HG03565 (cell line): Measurements from ENCODE around the gene OTOP2.

ENCODE experiments used
- ATAC-seq: cut with Tn5 transposase; IDR thresholded peaks from one replicate; pipeline ENCODE4 v1.9.1; 2021; ENCODE audit warnings: mild to moderate bottlenecking, moderate library complexity; ENCODE audit not compliant: unreplicated experiment

Gene OTOP2

GRCh38 chr17:74924250-74924948, at the start of gene OTOP2:
Gene OTOP2, plus strand, starts transcription at chr17:74924273. Its CDS starts 360 bp downstream, at chr17:74924633.
- ATAC-seq: no peak

DNA sequence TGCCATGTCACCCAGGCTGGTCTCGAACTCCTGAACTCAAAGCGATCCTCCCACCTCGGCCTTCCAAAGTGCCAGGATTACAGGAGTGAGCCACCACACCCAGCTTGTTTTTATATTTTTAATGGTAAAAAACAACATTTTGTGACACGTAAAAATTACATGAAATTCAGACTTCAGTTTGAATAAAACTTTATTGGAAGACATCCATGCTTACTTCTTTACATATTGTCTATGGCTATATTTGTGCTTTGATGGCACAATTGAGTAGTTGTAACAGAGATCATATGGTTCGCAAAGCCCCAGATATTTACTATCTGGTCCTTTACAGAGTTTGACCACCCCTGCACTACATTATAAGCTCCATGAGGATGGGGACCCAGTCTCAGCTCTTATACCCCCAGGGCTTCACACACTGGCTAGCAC, 49.4 kb upstream of the OTOP2 start:
- no peak for ATAC-seq

DNA sequence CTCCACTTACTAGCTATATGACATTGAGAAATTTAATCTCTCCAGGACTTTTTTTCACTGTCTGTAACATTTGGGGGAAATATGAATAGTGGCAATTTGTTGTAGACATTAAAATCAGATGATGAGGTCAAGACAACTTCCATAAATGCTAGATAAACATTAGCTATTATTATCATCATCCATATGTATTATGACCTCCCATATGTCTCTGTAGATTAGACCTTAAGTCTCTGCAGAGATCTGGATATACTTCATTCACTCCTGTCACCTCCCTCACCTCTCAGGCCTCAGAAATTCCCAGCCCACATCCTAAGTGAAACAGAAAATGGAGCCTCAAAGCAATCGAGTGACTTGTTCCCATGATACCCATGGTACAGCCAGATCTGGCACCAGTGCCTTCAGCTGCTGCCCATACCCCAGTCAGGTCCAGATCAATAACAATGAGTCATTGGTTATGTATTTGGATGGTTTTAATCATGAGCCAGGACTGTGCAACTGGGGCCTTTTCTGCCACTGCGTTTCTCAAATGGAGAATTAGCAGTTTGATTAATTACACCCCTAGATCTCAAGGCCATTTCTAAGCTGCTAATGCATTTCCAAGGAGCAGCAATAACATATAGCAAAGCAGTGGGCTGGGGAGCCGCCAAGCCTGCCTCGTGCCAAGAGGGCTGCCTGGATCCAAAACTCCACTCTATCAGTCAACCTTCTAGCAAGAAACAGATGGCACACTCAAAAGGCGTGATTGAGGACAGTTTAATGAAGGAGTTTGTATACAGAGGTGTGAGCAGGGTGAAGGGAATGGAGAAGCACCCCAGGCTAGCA, 48.7 kb upstream of the OTOP2 start:
- no peak for ATAC-seq

- ATAC-seq: no peak
Measured at GRCh38 chr17:74875977-74876593, 48.0 kb upstream of the OTOP2 start.

GRCh38 chr17:74877592-74878548, 46.2 kb upstream of the OTOP2 start:
- ATAC-seq: no peak

DNA sequence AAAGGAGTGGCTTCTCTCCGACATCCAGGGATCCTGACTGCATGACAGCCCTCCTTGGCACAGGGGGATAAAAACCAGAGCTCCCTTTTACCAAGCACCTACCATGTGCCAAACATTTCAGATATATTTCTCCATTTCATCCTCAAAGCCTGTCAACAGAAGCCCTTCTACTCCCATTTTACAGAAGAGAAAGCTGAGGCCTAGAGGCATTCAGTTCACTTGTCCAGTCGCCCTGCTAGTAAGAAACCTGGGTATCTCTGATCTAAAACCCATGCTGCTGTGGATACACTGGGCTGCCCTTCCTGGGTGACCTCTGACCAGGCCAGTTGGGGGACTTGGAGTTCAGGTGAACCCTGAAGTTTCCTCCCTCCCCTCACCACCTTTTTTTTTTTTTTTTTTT, 45.4 kb upstream of the OTOP2 start:
- no peak for ATAC-seq

GRCh38 chr17:74879308-74879707, 44.8 kb upstream of the OTOP2 start:
- ATAC-seq: no peak

DNA sequence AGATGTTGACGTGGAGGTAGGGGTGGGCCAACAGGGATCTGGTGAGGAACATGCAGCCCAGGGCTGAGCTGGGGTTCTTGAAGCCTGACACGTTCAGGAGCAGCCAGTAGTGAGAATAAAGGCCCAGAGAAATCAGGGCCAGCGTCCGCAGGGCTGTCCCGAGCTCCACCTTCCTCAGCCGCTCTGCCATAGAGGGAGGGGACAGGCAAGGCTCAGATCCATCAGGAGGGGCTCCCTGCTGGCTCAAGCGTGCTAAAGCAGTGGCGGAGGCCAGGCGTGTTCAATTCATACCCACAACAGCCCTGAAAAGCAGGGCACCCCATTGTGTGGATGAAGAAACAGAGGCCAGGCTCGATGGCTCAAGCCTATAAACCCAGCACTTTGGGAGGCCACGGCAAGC, 43.0 kb upstream of the OTOP2 start:
- ATAC-seq: no peak

- no peak for ATAC-seq
Measured at GRCh38 chr17:74882517-74883240, 41.4 kb upstream of the OTOP2 start.

GRCh38 chr17:74883241-74883745, 40.8 kb upstream of the OTOP2 start:
- ATAC-seq: no peak

DNA sequence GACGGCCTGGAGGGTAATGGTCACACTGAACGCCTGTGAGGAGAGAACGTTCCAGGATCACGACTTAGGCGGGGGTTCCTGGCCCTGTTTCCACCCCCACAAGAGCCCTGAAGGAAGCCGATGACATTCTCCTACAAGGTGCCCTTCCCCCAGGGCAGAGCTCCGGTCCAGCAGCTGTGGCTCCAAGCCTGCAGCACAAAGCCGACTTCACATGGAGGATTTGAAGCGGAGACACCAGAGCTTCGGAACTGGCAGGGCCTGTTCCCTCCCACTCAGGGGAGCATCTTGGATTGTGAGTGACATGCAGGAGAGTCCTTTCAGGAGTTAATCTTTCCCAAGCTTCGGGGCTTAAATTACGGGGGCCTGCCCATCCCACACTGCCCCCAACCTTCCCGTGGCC, 35.6 kb upstream of the OTOP2 start:
- no peak for ATAC-seq

DNA sequence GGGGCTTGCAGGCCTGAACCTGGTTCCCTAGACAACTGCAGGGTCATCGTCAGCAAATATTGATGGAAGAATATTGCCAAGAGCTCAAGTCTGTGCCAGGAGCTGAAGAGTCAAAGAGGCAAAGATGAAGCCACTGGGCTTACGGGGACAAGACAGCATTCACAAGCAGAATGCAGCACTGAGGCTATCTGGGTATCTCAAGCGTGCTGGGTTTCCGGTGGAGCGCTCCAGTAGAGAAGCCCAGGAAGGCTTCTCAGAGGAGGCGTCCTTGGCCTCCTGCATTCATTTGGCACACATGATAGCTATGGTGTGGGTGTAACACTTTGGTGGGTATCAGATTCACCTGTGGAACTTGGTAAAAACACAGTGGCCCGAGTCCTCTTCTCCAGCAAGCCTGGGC, 33.5 kb upstream of the OTOP2 start:
- ATAC-seq: no peak

DNA sequence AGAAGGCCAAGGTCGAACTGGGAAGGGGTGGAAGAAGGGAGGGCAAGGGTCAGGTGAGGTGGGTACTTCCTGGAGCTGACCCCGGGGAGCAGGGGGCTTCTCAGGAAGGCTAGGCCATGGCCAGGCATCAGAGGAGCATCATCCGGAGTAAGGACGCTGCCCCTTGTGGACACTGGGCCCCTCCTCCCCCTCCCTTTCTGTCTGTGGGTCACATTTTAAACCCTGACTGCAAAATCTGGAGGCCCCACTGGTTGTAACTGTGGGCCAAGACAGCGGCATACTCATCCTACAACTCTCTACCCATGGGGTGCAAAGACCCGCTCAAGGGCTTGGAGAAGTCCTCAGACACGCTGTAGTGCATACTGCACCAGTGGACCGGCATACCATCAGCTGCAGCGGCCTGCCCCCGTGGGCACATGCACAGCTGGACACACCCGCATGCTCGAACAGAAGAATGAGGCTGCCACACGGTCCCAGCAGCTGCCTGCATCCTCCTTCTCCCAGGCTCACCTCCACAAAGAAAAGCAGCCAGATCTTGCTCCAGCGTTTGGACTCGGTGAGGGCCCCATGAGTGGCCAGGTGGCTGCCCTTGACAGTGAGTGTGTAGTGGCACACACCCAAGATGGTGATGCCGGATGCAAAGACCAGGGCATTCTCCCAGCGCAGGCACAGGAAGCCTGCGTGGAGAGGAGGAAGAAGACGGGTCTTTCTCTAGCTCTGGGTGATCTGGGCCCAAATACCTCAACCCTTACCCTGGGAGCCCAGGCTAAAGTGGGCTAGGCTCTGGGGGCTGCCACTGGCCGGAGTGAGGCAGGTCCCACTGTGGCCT, 31.8 kb upstream of the OTOP2 start:
- ATAC-seq: no peak

DNA sequence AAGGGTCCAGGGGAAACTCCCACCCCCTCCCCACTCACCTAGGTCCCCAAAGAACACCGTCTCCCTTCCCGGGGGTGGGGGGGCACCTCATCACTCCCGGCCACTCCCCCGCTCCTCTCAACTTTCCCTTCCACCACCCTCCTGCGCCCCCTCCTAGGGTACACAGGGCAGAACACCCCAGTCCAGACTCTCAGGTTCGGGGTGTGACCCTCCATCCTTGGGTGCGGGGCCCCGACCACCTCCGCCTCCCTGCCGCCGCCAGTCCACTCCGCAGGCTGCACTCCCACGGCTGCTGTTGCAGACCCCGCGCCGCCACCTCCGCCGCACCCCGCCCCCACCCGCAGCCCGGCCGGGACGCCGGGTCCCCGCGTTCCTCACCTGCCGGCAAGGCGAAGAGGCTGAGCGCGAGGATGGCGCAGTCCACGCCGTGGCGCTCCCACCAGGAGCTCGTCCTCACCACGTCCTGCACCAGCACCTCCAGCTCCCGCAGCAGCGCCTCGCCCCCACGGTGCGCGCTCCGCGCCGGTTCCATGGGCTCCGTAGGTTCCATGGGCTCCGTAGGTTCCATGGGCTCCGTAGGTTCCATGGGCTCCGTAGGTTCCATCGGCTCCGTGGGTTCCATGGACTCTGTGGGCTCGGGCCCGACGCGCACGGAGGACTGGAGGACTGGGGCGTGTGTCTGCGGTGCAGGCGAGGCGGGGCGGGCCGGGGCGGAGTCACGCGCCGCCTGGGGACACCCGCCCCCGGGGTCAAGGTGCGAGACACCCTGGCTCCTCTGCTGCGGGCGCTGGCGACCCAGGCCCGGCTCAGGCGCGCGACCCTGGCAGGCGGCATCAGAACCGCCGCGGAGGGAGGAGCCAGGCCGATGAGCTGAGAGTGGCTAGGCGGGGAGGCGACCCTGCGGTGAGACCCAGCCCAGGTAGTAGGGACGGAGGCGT, 30.8 kb upstream of the OTOP2 start, which contains the start of gene FADS6:
FADS6 (minus strand) TSS at position 660 of the 938 bp plus-strand sequence; CDS start at position 622, 38 bp downstream.
- no peak for ATAC-seq

GRCh38 chr17:74893936-74894671, 30.0 kb upstream of the OTOP2 start:
- no peak for ATAC-seq

DNA sequence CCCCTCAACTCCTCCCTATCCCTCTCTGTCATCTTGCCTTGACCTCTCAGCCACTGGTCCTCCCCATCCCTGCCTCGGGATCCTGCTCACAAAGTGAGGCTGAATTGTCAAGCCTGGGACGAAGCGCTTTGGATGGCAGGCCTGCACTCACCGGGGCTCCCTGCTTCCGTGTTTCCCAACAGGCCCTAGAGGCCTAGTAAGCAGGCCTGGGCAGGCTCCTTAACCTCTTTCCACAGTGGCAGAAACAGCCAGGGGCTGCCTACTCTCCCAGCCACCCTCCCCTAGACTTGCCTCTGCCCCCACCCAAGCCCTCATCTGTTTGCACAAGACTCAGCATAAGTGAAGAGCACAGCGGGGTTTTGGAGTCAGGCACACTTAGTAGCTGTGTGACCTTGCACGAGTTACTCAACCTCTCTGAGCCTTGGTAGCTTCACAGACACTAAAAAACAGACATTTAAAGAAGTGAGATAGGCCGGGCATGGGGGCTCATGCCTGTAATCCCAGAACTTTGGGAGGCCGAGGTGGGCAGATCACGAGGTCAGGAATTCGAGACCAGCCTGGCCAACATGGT, 25.6 kb upstream of the OTOP2 start:
- ATAC-seq: no peak

GRCh38 chr17:74900208-74900607, 23.9 kb upstream of the OTOP2 start:
- no peak for ATAC-seq
